Bone marrow (tissue), 2 donors: ENCODE data around the gene NKAIN4.

Source experiments
- DNase-seq, 2 donors: peaks; one replicate each; lab custom pipeline; 2025; lab: John Stamatoyannopoulos, UW

Gene NKAIN4

GRCh38 chr20:63287697-63288580, 33.7 kb upstream of the NKAIN4 start:
- no peak for DNase-seq

GRCh38 chr20:63286781-63287696, 32.8 kb upstream of the NKAIN4 start:
- DNase-seq: no peak

GRCh38 chr20:63285636-63286615, 31.7 kb upstream of the NKAIN4 start:
- no peak for DNase-seq

GRCh38 chr20:63284981-63285524, 30.8 kb upstream of the NKAIN4 start:
- no peak for DNase-seq

- no peak for DNase-seq
Observed at GRCh38 chr20:63284544-63284949, 30.3 kb upstream of the NKAIN4 start.

GRCh38 chr20:63284083-63284440, 29.8 kb upstream of the NKAIN4 start:
- no peak for DNase-seq

GRCh38 chr20:63283397-63284082, 29.3 kb upstream of the NKAIN4 start:
- no peak for DNase-seq

- DNase-seq: no peak
Observed at GRCh38 chr20:63282946-63283345, 28.7 kb upstream of the NKAIN4 start.

- no peak for DNase-seq
Observed at GRCh38 chr20:63281742-63282665, 27.7 kb upstream of the NKAIN4 start.

GRCh38 chr20:63280929-63281545, 26.8 kb upstream of the NKAIN4 start:
- DNase-seq: no peak

- DNase-seq: no peak
Observed at GRCh38 chr20:63280371-63280770, 26.1 kb upstream of the NKAIN4 start.

- DNase-seq: no peak
Observed at GRCh38 chr20:63279931-63280330, 25.7 kb upstream of the NKAIN4 start.

- no peak for DNase-seq
Observed at GRCh38 chr20:63278661-63279060, 24.4 kb upstream of the NKAIN4 start.

GRCh38 chr20:63277466-63278272, 23.4 kb upstream of the NKAIN4 start:
- DNase-seq: no peak

GRCh38 chr20:63276956-63277355, 22.7 kb upstream of the NKAIN4 start:
- DNase-seq: no peak

- no peak for DNase-seq
Observed at GRCh38 chr20:63275825-63276224, 21.6 kb upstream of the NKAIN4 start.

GRCh38 chr20:63274381-63275228, 20.3 kb upstream of the NKAIN4 start:
- DNase-seq: no peak
